Measurements from ENCODE around the gene MBOAT7.
A peak's percentile ranks its signal among the peaks of the same experiment; 100 is the strongest.
"Not testable (repeated sequence)": the region's sequence is repeated elsewhere in the genome, so short reads cannot be mapped to it uniquely, and the experiment has no call there.

MBOAT7 gene

DNA sequence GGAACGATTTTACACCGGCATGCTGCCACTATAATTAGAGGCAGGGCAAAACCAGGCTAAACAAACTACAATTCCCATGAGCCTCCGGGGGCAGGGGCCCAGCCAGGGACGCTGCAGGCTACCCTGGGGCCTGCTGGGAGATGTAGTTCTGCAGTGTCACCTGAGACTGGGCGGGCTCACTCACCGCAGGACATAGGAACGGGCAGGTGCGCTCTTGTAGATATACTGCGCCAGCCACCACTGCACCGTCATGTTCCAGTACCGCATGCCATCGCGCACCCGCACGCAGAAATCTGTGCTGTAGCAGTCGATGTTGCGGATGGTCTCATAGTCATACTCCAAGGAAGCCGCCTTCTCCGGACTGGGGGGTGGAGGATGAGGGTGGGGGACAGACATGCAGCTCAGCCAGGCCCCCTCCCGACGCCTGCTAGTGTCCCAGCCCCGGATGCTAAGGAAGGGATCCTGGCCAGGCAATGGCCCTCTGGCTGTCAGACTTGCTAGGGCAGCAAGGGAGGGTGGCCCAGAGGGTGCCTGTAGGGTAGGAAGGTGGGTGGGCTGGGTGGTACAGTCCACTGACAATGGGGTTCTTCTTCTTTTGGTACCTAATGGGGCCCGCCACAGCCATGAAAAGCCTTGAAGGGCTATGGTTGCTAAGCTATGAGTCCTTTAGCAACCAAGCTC is 10.7 kb downstream of the MBOAT7 start:
- no peaks in the 10 kb centered on the region for H3K9me3 Mint-ChIP-seq
- ATAC-seq (replicated peaks; ENCODE audit: extremely low read depth, poor library complexity, severe bottlenecking) (peak; percentile 70), DNase-seq (ENCODE audit: low spot score in 2 of 2) (no peak)
- H3K4me3 Mint-ChIP-seq = no peak overlapping the region
- H3K4me1 Mint-ChIP-seq = no peaks in the 10 kb centered on the region
- H3K36me3 Mint-ChIP-seq (ENCODE audit: insufficient read depth) = peaks cover 5% of the 10 kb centered on the region
- H3K27me3 Mint-ChIP-seq = no peaks in the 10 kb centered on the region
- H3K27ac Mint-ChIP-seq (ENCODE audit: low read depth) = no peak overlapping the region

DNA sequence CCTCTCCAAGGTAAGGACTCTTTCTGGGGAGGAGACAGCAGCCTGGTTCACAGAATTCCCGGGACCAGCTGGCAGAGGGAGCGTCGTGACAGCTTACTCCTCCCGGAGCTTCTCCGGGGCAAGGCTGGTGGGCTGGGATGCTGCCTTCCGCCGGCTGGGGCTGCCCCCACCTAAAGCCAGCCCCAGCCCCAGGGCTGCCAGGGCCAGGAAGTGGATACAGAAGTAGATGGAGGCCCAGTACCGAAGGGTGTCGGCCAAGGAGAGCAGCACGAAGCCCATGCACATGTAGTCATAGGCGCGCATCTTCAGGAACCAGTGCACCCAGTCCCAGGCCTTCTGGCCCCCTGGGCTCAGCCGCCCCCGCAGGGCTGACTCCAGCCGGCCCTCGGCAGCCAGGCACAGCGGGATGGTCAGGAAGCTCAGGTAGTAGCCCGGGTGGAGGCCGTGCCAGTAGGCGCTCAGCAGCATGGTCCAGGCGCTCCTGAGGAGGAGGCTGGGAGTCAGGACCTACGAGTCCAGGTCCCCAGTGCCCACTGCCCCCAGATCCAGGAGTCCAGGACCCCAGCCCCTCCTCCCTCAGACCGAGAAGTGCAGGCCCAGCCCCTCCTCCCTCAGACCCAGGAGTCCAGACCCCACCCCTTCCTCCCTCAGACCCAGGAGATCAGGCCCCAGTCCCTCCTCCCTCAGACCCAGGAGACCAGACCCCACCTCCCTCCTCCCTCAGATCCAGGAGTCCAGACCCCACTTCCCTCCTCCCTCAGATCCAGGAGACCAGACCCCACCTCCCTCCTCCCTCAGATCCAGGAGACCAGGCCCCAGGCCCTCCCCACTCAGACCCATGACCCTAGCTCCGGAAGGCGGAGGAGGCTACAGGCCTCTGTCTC is 15.2 kb downstream of the MBOAT7 start:
- Mint-ChIP-seq H3K36me3 (ENCODE audit: insufficient read depth) (peaks cover 2% of the 10 kb centered on the region), H3K27ac (ENCODE audit: low read depth) (no peak overlapping the region), H3K9me3 (no peaks in the 10 kb centered on the region), H3K27me3 (no peaks in the 10 kb centered on the region), H3K4me1 (no peaks in the 10 kb centered on the region), H3K4me3 (no peak overlapping the region)
- ATAC-seq (replicated peaks; ENCODE audit: extremely low read depth, poor library complexity, severe bottlenecking) = no peak
- no peak for DNase-seq (ENCODE audit: low spot score in 2 of 2)

DNA sequence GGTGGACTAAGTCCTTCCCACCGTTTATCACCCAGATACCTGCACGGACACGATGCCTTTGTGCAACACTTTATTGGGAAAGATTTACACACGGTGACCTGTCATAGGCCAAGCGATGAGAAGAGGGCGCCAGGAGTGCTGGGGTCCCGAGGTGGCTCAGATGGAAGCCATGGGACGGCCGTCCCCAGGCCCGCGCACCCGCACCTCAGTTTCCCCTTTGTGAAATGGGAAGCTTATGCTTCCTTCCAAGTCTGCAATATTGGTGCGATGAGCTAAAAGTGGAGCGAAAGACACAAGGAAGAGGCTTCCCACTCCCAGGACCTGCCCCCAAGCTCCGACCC is 16.1 kb downstream of the MBOAT7 start:
- Mint-ChIP-seq H3K36me3 (ENCODE audit: insufficient read depth) (peaks cover 2% of the 10 kb centered on the region), H3K4me3 (no peak overlapping the region), H3K27ac (ENCODE audit: low read depth) (no peak overlapping the region), H3K27me3 (no peaks in the 10 kb centered on the region), H3K4me1 (peaks cover under 1% of the 10 kb centered on the region), H3K9me3 (no peaks in the 10 kb centered on the region)
- no peak for DNase-seq (ENCODE audit: low spot score in 2 of 2)
- no peak for ATAC-seq (replicated peaks; ENCODE audit: extremely low read depth, poor library complexity, severe bottlenecking)

DNA sequence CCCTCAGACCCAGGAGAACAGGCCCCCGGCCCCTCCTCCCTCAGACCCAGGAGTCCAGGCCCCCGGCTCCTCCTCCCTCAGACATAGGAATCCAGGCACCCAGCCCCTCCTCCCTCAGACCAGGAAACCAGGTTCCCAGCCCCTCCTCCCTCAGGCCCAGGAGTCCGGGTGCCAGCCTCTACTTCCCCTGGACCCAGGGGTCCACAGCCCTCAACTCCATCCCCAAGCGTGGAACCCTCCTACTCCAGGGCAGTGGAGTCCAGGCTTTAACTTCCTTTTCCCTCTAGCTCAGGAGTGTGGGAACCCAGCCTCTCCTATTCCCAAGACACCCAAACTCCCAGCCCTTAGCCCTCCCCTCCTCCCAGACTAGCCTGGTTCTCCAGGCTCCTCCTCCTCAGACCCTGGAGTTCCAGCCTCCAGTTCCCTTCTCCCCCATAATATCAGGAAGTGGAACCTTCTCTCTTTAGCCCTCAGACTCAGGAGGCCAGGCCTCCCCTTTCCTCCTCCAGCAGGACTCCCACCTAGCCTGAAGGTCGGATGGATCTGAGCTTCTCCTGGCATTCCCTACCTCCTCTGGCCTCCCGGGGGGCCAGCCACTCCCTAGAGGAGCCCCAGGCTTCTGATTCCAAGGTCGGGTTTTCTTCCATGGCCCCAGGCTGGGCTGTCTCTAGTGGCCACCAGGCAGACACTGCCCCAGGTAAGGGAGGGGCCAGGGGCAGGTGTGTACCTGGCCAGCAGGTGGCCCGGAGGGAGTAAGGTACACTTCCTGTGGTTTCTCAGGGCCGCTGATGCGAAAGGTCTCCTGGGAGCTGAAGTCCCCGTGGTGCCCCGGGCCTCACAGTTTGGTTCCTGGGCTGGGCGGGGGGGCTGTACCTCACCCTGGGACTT is 16.7 kb downstream of the MBOAT7 start, which contains the start of gene TMC4:
TSS of gene TMC4 (minus strand) at position 690 of the 888 bp plus-strand sequence. CDS start at position 647, 43 bp downstream.
- Mint-ChIP-seq H3K27ac (ENCODE audit: low read depth) (no peak within 1 kb of the TSS), H3K36me3 (ENCODE audit: insufficient read depth) (no peaks in the 10 kb centered on the region), H3K4me3 (no peak within 1 kb of the TSS), H3K4me1 (peaks cover 5% of the 10 kb centered on the region), H3K27me3 (no peaks in the 10 kb centered on the region), H3K9me3 (no peaks in the 10 kb centered on the region)
- ATAC-seq (replicated peaks; ENCODE audit: extremely low read depth, poor library complexity, severe bottlenecking) = no peak
- DNase-seq (ENCODE audit: low spot score in 2 of 2) = no peak

DNA sequence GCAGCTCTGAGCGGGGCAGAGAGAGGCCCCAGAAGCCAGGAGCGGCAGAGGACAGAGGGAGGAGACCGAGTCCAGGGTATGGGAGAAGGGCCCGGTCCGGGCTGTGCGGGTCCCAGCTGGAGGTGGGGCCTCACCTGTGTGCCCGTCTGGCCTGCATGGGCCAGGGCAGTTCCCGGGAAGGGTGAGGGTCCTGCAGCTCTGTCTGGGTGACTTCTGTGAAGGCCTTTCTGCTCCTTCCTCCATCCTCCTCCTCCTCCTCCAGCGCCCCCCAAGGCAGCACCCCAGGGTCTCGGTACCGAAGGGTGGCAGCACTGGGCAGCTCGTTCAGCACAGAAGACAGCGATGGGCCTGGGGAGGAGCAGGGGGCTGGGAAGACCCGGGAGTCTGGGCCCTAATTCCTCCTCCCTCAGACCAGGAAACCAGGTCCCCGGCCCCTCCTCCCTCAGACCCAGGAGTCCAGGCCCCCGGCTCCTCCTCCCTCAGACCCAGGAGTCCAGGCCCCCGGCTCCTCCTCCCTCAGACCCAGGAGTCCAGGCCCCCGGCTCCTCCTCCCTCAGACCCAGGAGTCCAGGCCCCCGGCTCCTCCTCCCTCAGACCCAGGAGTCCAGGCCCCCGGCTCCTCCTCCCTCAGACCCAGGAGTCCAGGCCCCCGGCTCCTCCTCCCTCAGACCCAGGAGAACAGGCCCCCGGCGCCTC is 17.5 kb downstream of the MBOAT7 start:
- not testable (repeated sequence) for ATAC-seq (replicated peaks; ENCODE audit: extremely low read depth, poor library complexity, severe bottlenecking); H3K27me3 Mint-ChIP-seq; H3K4me3 Mint-ChIP-seq; H3K4me1 Mint-ChIP-seq; DNase-seq (ENCODE audit: low spot score in 2 of 2); H3K27ac Mint-ChIP-seq (ENCODE audit: low read depth); H3K36me3 Mint-ChIP-seq (ENCODE audit: insufficient read depth); H3K9me3 Mint-ChIP-seq

DNA sequence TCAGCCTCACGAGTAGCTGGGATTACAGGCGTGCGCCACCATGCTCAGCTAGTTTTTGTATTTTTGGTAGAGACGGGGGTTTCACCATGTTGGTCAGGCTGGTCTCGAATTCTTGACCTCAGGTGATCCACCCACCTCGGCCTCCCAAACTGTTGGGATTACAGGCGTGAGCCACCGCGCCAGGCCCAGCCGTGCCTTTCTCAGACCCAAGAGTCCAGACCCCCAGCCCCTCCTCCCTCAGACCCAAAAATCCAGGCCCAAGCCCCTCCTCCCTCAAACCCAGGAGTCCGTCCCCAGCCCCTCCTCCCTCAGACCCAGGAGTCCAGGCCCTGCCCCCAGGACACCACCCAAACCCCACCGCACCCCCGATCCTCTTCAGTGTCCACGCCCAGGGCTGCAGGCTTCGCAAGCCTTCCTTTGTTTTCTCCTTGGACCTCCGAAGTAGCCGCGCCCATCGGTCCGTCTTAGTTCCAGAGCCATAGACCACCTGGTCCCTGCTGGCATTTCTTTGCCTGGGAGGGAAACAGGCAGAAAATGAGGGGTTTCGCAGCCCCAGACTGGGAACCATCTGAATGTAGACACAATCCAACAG is 20.1 kb downstream of the MBOAT7 start:
- Mint-ChIP-seq H3K27me3 (no peaks in the 10 kb centered on the region), H3K9me3 (no peaks in the 10 kb centered on the region), H3K4me1 (peaks cover 11% of the 10 kb centered on the region), H3K36me3 (ENCODE audit: insufficient read depth) (peaks cover 4% of the 10 kb centered on the region), H3K27ac (ENCODE audit: low read depth) (no peak overlapping the region), H3K4me3 (no peak overlapping the region)
- DNase-seq (ENCODE audit: low spot score in 2 of 2) (no peak), ATAC-seq (replicated peaks; ENCODE audit: extremely low read depth, poor library complexity, severe bottlenecking) (no peak)

DNA sequence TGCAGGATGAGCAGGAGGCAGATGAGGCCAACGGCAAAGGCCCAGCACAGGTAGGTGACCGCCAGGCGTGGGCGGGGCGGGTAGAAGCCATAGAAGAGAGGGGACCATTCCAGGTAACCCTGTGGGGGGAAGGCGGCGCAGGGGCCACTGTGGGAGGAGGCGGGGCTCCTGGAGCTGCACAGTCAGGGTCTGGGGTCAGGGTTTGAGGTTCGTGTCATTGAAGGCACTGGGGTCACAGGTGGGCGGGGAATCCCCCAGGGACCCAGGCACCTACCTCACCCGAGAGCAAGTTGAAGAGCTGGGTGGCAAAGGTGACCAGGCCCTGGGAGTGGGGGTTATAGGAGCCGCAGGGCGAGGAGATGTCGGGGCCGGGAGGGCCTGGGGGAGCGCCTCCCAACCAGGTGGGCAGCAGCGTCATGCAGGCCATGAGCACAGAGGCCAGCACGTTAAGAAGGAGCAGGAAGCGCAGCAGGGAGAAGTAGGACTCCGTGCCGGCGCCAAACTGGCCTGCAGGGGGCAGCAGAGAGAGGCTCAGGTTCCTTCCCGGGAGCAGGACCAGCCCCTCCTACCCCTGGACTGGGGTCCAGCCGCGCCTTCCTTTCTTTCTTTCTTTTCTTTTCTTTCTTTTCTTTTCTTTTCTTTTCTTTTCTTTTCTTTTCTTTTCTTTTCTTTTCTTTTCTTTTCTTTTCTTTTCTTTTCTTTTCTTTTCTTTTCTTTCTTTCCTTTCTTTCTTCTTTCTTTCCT is 21.0 kb downstream of the MBOAT7 start:
- Mint-ChIP-seq H3K36me3 (ENCODE audit: insufficient read depth) (peaks cover 4% of the 10 kb centered on the region), H3K9me3 (no peaks in the 10 kb centered on the region), H3K27me3 (no peaks in the 10 kb centered on the region), H3K4me3 (peak overlapping the region; percentile 34), H3K4me1 (peaks cover 14% of the 10 kb centered on the region), H3K27ac (ENCODE audit: low read depth) (no peak overlapping the region)
- DNase-seq (ENCODE audit: low spot score in 2 of 2) (peak; percentile 76 to 93), ATAC-seq (replicated peaks; ENCODE audit: extremely low read depth, poor library complexity, severe bottlenecking) (peak; percentile 81)

DNA sequence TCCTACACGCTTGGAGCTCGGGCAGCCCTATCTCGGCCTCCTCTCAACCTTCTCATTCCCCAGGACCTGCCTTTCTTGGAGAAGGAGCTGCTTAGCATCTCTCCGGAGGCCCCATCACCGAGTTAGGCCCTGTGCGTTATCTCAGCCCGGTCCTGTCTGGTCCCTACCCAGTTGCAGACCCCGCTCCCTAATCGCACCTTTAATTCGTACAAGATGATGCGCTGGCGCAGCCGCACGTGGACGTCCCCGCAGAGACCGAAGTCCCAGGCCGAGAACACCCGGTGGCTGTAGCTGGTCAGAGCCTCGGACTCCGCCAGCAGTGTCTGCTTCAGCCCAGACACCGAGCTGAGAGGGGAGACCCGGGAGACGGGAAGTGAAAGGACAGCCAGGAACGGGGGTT is 24.2 kb downstream of the MBOAT7 start:
- Mint-ChIP-seq H3K9me3 (no peaks in the 10 kb centered on the region), H3K27me3 (no peaks in the 10 kb centered on the region), H3K36me3 (ENCODE audit: insufficient read depth) (peaks cover 7% of the 10 kb centered on the region), H3K4me1 (peaks cover 35% of the 10 kb centered on the region), H3K4me3 (peak overlapping the region; percentile 69), H3K27ac (ENCODE audit: low read depth) (no peak overlapping the region)
- DNase-seq (ENCODE audit: low spot score in 2 of 2) (no peak), ATAC-seq (replicated peaks; ENCODE audit: extremely low read depth, poor library complexity, severe bottlenecking) (no peak)

DNA sequence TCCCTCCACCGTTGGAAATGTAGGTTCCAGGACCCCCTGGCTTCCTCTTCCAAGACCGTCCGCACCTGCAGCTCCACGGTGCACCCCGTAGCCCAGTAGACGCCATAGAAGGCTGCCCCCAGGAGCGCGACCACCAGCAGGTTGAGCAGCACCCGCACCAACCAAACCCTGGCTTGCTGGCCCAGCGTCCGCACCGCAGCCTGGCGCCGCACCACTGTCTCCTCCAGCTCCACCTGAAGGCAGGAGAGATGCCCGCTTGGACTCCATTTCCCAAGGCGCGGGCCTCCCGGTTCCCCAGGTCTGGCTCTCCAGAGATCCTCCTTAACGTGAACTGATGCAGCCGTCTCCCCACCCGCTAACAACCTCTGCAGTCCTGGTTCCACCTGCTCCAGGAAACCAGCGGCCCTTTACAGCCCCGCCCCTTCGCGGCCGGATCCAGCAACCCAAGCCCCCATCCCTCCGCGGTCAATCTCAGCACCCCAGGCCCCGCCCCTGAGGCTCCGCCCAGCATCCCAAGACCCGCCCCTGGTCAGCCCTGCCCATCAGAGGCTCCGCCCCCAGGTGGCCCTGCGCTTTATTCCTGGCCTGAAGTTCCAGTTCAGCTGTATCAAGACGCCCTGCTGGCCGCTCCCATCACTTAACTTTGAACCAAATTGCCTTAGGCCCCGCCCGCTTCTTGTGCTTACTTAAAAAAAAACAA is 24.9 kb downstream of the MBOAT7 start:
- Mint-ChIP-seq H3K4me3 (peak overlapping the region; percentile 69), H3K36me3 (ENCODE audit: insufficient read depth) (peaks cover 14% of the 10 kb centered on the region), H3K27ac (ENCODE audit: low read depth) (peak overlapping the region; percentile 59), H3K9me3 (no peaks in the 10 kb centered on the region), H3K4me1 (peaks cover 42% of the 10 kb centered on the region), H3K27me3 (no peaks in the 10 kb centered on the region)
- no peak for ATAC-seq (replicated peaks; ENCODE audit: extremely low read depth, poor library complexity, severe bottlenecking)
- DNase-seq (ENCODE audit: low spot score in 2 of 2) = peak; percentile 47 to 58

DNA sequence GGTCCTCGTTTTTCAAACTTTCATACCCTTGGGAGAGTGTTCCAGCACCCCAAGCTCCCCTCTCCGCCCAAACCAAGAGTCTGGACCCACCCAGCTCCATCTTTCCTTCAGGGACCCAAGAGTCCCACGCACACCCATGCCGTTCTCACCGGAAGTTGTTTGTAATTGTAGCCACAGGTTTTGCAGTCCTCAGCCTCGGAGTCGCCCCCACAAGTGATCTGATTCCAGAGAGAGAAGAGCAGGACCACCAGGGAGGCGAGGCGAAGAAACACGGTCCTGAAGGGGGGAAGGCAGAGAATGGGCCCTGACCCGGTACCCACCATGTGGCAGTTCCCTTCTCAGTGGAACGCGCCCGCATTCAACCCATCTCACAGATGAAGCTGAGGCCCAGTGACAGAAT is 26.5 kb downstream of the MBOAT7 start:
- peak overlapping the region; percentile 70 for H3K27ac Mint-ChIP-seq (ENCODE audit: low read depth)

More for the DNA sequence above, 26.5 kb downstream of the MBOAT7 start:
- ATAC-seq (replicated peaks; ENCODE audit: extremely low read depth, poor library complexity, severe bottlenecking) = no peak
- peak overlapping the region; percentile 70 for H3K4me3 Mint-ChIP-seq
- peaks cover 53% of the 10 kb centered on the region for H3K4me1 Mint-ChIP-seq
- no peak for DNase-seq (ENCODE audit: low spot score in 2 of 2)
- H3K27me3 Mint-ChIP-seq = no peaks in the 10 kb centered on the region
- no peaks in the 10 kb centered on the region for H3K9me3 Mint-ChIP-seq
- peaks cover 23% of the 10 kb centered on the region for H3K36me3 Mint-ChIP-seq (ENCODE audit: insufficient read depth)

Measured in central memory CD8-positive, alpha-beta T cell (primary cell).